Posterior cingulate gyrus (tissue), 11 donors: ENCODE data around the gene RPS2.
"Not testable (repeated sequence)": the region's sequence is repeated elsewhere in the genome, so short reads cannot be mapped to it uniquely, and the experiment has no call there.

Experiments
- DNase-seq, 10 donors: peaks; one replicate each; pipeline versions ENCODE4 v3.0.0 to v3.0.0-alpha.2; 2020 to 2021; ENCODE audit warnings: mixed read lengths in 3 of 10
- intact Hi-C: fragments of 100-400 bp; cut with DNase I; formaldehyde crosslinking; loops from one replicate; pipeline ENCODE4 v1.15.1; 2023

RPS2 gene

DNA sequence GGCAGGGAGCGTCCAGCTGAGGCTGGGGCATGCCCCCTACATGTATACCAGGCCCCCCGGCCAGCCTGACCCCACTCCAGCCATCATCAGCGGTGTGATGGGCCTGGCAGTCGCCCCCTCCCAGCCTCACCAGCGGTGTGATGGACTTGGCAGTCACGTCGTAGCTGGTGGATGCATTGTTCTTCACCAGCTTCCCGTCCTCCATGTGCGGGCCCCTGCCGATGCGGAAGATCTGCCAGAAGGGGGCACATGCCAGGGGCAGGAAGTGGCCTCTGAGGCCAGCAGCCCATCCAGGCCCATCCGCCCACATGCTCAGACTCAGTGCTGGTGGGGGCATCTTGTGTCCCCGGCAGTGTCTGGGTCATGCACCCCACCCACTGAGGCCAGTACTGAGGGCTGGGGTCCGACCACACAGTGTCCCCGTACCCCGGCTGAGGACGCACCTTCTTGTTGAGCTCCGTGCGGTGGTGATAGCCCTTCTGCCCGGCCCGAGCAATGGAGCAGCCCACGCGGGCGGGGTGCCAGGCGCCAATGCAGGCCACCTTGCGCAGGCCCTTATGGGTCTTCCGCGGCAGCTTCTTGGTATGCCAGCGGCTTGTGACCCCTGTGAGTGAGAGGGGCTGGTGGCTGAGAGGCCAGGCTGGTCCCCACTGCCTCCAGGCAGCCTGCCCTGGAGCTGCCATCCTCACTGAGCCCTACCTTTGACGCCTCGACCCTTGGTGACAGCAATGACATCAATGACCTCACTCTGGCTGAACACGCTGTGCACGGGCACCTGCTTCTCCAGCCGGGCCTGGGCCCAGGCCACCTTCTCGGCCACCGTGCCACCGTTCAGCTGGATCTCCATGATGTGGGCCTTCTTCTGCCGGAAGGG is 17.9 kb downstream of the RPS2 start:
- intact Hi-C loops, result no loop called here
- no peak for DNase-seq

GRCh38 chr16:1945559-1946391 is 18.9 kb downstream of the RPS2 start:
- no peak for DNase-seq
- intact Hi-C loops, result no loop called here

GRCh38 chr16:1944612-1945199 is 19.9 kb downstream of the RPS2 start:
- intact Hi-C loops, result no loop called here

DNA sequence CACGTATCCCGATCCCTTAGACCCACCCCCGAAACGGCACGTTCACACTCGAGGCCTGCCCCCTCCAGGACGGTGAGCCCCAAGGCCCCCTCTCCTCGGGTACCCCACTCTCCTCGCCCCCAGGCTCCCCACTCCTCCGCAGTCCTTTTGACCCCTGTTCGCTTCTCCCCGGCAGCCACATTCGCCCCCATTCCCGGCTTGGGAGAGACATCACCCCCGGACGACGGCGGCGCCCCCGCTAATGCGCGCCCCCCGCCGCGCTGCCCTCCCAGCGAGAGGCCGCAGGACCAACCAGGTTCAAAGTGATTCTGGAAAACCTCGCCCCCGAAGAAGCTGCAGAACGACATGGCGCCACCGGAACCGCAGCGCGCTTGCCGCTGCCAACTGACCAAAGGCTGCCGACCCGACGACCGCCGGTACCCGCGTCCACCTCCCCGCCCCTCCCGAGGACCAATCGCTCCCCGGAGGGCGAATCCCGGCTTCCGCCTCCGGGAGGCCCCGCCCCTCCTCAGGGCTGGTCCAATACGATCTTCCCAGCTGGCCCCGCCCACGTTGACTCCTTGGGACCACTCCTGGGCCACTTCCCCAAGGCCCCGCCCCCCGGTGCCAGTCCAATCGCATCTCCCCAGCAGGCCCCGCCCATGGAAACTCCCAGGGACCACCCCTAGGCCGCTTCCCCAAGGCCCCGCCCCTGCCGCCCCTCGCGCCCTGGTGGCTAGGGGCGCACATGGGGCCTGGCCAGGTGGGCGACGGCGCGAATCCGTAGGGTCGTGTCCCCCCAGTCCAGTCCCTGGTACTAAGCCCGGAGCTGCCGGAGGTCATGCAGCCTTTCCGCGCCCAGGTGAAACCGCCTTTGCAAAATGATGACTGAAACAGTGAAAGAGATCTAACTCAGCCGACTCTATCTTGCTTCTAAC is 21.6 kb downstream of the RPS2 start, which contains the start of gene MSRB1:
Gene MSRB1 (minus strand): TSS at position 390 of the 917 bp plus-strand sequence. CDS start 43 bp downstream, at position 347.
- intact Hi-C loops, result no loop called here
- peak; percentile 98 to 100 (median 100) for DNase-seq

More at GRCh38 chr16:1944612-1945199, 19.9 kb downstream of the RPS2 start:
- DNase-seq, result no peak

- intact Hi-C loops, result no loop called here
- DNase-seq, result no peak
These were observed 22.4 kb downstream of the RPS2 start for GRCh38 chr16:1942047-1942809.

- intact Hi-C loops, result no loop called here
- no peak for DNase-seq
These were observed 23.2 kb downstream of the RPS2 start for GRCh38 chr16:1941162-1942046.

DNA sequence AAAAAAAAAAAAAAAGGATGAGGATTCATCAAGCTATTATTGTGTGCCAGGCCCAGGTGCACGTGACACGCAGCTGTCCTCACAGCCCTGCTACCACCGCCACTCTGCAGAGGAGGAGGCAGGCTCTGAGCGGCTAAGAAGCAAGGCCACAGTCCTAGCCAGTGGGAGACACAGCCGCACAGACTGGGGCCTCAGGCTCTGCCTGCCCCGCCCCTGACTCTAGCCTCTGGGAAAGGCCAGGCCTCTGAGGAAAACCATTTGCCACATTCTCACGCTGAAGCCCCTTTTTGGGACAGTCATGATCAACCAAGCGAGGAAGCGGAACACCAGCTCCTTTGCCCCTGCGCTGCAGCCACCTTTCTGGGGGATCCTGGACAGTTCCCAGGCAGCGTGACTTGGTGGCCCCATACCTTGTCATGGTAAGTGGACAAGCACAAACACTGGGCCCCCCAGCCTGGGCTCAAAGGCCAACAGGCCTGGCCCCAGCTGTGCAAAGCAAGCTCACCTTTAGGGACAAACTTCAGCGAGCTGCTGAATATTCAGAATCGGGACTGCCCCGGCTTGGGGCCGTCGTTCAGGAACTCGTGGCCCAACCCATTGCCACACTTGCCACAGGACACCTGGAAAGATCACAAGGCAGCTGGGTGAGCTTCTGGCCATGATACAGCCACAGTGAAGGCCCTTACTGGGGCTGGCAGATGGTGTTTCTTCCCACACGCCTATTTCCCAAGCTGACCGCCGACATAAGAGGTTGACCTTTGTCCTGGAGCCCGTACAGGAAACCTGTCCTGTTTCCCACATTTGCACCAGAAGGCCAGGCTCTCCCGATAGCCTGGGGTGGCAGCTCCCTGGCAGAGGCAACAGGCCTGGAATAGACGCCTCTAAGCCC is 24.1 kb downstream of the RPS2 start:
- intact Hi-C loops, result no loop called here
- no peak for DNase-seq

GRCh38 chr16:1939833-1940232 is 24.8 kb downstream of the RPS2 start:
- DNase-seq, intact Hi-C loops: not testable (repeated sequence)

DNA sequence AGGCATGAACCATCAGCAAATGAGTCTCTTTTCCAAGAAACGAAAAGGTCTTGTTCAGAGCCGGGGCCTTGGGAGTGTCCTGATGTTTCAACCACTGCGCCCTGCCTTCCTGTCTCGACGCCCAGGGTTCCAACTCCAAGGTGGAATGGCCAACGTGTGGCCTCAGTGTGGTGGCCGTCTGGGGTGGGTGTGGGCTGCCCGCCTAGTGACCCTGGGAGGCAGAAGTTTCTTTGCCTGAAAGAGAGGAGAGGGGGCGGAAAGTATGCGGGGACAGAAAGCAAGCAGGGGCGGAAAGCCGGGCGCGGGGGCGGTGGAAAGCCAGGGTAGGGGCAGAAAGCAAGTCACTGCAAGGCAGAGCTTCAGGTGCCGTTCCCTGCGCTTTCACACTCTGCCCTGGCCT is 25.7 kb downstream of the RPS2 start:
- intact Hi-C loops, result no loop called here
- no peak for DNase-seq

DNA sequence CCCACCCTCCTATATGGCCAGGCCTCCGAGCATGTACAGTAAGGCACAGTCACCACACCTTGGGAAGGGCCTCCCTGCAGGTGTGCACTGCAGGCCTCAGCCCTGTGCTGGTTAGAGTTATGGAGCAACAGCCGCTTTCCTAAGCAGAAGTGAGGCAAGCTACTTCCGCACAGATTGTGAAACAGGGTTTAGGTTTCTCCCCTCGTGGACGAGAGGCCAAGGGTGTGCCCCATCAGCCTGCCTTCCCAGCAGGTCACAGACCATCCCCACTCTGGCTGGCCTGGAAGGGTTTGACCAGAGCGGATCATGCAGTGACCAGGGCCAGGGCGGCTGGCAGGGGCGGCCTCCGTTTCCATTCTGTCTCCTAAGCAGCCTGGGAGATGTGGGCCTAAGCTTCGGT is 26.3 kb downstream of the RPS2 start:
- intact Hi-C loops, result no loop called here
- DNase-seq, result no peak

DNA sequence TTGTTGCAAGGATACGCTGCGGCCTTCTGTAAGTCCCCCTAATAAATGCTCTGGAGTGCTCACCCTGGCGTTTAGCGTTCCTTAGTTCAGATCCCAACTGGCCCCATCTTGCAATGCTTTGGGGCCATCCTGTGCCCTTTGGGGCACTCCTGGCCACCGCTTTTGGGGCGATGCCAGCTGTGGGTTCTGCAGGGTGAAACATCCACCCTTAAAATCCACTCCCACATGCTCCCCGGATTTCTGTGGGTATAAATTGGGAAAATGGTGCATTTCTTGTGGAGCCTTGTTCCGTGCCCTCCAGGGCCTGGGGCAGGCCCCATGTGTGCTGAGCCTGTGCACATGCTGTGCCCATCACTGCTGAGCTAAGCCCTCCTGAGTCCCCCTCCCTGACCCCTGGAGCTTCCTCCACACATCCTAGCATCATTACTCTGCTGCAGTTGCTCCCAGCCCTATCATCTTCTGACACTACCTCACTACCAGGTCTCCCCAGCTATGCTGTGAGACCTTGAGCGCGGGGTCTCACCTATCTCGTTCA is 27.6 kb downstream of the RPS2 start:
- DNase-seq, result no peak
- intact Hi-C loops, result no loop called here

- intact Hi-C loops, result no loop called here
- DNase-seq, result no peak
These were observed 31.4 kb downstream of the RPS2 start for GRCh38 chr16:1933097-1933661.

- intact Hi-C loops, result no loop called here
- DNase-seq, result no peak
These were observed 32.3 kb downstream of the RPS2 start for GRCh38 chr16:1932050-1933028.

DNA sequence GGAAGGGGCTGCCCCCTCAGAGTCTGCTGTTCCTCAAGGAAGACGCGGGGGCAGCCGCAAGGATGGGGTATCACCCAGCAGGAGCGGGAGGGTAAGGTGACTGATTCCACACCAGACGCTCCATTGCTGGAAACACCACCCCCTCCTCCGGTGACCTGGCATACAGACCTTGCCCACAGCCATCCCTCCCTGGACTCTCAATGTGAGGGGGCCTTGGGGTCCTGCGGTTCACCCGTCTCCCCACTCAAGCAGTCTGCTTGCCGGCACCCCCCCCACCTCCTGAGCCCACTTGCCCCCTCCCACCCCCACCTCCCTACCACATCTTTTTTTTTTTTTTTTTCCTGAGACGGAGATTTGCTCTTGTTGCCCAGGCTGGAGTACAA is 34.3 kb downstream of the RPS2 start:
- intact Hi-C loops, result no loop called here

DNA sequence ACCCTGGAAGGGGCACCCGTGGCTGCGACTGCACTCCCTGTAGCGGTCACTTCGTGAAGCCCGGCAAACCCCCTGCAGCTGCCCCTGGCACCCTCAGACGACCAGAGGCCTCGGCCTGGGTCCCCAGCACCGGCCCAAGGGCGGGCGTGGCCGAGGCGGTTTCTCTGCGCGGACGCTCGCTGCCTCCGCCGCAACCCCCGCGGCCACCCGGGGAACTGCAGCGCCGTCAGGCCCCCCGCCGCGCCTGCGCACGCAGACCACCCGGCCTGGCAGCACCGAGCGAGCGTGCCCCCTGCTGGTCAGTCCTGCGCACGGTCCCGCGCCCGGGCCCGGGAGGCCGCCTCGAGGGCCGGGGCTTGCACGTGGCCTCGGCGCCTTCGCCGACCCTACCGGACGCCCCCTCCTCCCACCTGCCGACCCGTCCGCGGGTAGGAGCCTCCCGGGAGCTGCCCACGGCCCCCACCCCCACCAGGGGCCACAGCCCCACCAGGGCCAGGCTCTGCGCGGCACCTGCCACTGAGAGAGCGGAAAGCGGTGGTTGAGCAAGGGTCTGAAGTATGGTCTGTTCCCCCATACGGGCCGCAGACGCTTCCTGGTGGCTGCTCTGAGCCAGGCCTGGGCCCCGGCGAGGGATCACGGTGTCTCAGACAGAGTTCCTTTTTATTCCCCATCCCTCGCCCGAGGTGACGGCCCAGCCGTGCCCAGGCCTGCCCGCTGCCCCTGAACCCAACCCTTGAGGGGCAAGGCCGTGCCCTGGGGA is 34.9 kb downstream of the RPS2 start:
- DNase-seq, result peak; percentile 78 to 98 (median 86)
- intact Hi-C loops, result loop anchor here (1.0 kb wide), 1 partner anchor 66 kb away; no protein-coding TSS in a partner anchor

More for the DNA sequence above, 34.3 kb downstream of the RPS2 start:
- no peak for DNase-seq
